Measurements from ENCODE around the gene MYH9.

DNA sequence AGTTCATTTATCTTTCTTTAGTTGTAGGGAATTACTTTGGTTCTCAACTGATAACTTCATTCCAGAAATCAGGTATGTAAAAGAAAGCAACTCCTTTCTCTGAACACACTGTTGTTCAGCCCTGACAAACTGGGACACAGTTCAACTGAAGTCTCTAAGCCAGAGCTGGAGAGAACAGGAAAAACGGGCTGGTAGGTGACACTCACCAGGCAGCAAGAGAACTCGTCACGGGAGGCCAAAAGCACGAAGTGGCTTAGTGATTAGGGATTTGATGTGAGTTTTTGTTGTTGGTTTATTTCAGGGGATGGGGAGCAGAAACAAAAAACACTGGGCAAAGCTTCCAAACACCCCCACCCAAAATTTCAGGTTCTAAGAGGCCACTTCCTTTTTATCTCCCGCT, 54.1 kb downstream of the MYH9 start:
- TF ChIP-seq CTCF (IDR thresholded peaks at IDR 0.05) (no peak), POLR2A (IDR thresholded peaks at IDR 0.05; ENCODE audit: low read depth) (no peak), POLR2AphosphoS5 (IDR thresholded peaks at IDR 0.05) (peak in 1 of 2 donors; percentile 28), EP300 (IDR thresholded peaks at IDR 0.05) (no peak)

Measured in esophagus muscularis mucosa (tissue), 4 donors.